Lung (tissue), 12 donors: ENCODE measurements around the gene MDFIC2. TPM values are rescaled to one million over a fixed set of nuclear protein-coding genes. Genes with fewer than 3 reads are reported as not detected.
"Not testable (repeated sequence)": the region's sequence is repeated elsewhere in the genome, so short reads cannot be mapped to it uniquely, and the experiment has no call there.

Experiments
- ATAC-seq: fragments of 200-7000 bp; cut with Tn5 transposase; one replicate; pipeline ENCODE4 v1.9.1; 2020; ENCODE audit warnings: moderate number of reproducible peaks; ENCODE audit not compliant: insufficient read depth, low FRiP score
- DNase-seq, 3 donors: peaks; one replicate each; pipeline ENCODE4 v3.0.0-alpha.2; 2013 to 2017
- H3K27ac ChIP-seq, 2 donors: one replicate each; pipeline ENCODE4 v1.5.1; 2013; ENCODE audit warnings: mild to moderate bottlenecking in 2 of 2, moderate library complexity in 2 of 2, control low read depth in 1 of 2, inconsistent platforms in 1 of 2, low read depth in 1 of 2, low read length in 1 of 2
- H3K27me3 ChIP-seq, 3 donors: one replicate each; pipeline ENCODE4 v1.5.1; 2013; ENCODE audit warnings: low read length in 2 of 3; ENCODE audit not compliant: control insufficient read depth in 3 of 3, insufficient read depth in 3 of 3
- H3K36me3 ChIP-seq, 4 donors: one replicate each; pipeline ENCODE4 v1.5.1; 2013; ENCODE audit warnings: low read length in 4 of 4, mild to moderate bottlenecking in 1 of 4, moderate library complexity in 1 of 4; ENCODE audit not compliant: control insufficient read depth in 4 of 4, insufficient read depth in 4 of 4
- H3K4me1 ChIP-seq, 5 donors: one replicate each; pipeline ENCODE4 v1.5.1; 2013; ENCODE audit warnings: low read length in 5 of 5, mild to moderate bottlenecking in 2 of 5, moderate library complexity in 1 of 5; ENCODE audit not compliant: control insufficient read depth in 5 of 5, insufficient read depth in 5 of 5
- H3K4me3 ChIP-seq: one replicate; pipeline ENCODE4 v1.5.1; 2013; ENCODE audit warnings: mild to moderate bottlenecking, control low read depth, moderate library complexity
- H3K9ac ChIP-seq, 2 donors: one replicate each; pipeline ENCODE4 v1.5.1; 2013; ENCODE audit warnings: low read length in 2 of 2, control low read depth in 1 of 2; ENCODE audit not compliant: insufficient read depth in 1 of 2
- H3K9me3 ChIP-seq, 4 donors: one replicate each; pipeline ENCODE4 v1.5.1; 2013; ENCODE audit warnings: low read length in 3 of 4, mild to moderate bottlenecking in 1 of 4, moderate library complexity in 1 of 4; ENCODE audit not compliant: control insufficient read depth in 4 of 4, insufficient read depth in 3 of 4
- CTCF ChIP-seq: IDR thresholded peaks from 2 replicates; pipeline ENCODE4 v1.5.1; 2012; ENCODE audit warnings: mild to moderate bottlenecking; ENCODE audit errors: control extremely low read depth, extremely low read depth
- WGBS, 2 donors: extraction: QIAGEN DNeasy Blood & Tissue Kit; methylation state at CpG; one replicate each; pipeline ENCODE4 v1.1.7; 2013; 5-methylcytosine and 5-hydroxymethylcytosine counted together
- polyA plus RNA-seq, 2 donors: library from polyadenylated mRNA; stranded (reverse); fragments of 200-250 nt; gene quantifications; one replicate each; pipeline ENCODE4 v1.2.1, GENCODE V29; 2013
- total RNA-seq, 2 donors: library from RNA; depleted of rRNA in 1 of 2; stranded (reverse); fragments of >200 nt in 1 of 2; gene quantifications; one replicate each; pipeline ENCODE4 v1.2.1, GENCODE V29; 2014 to 2021
- donor health status: control.
- donor health status: control.
- donor health status: Bipolar disorder and iron deficiency.
- donor health status: healthy.
- donor health status: DM: yes; HTN: yes; CAD: no.

Gene MDFIC2
- total and polyA plus RNA-seq, 4 donors: not detected

GRCh38 chr3:70225146-70225545 is 87.3 kb downstream of the MDFIC2 start:
- TF ChIP-seq CTCF: no peak
- H3K9me3 ChIP-seq: no peaks in the 10 kb centered on the region
- H3K27ac ChIP-seq: no peak overlapping the region
- ATAC-seq (no peak), DNase-seq (no peak)
- no peak overlapping the region for H3K4me3 ChIP-seq
- no peaks in the 10 kb centered on the region for H3K4me1 ChIP-seq
- WGBS, 2 donors: 74 to 78% methylated on average over 3 of the region's 3 CpGs
- no peaks in the 10 kb centered on the region for H3K36me3 ChIP-seq
- H3K27me3 ChIP-seq: peaks cover 0 to 5% (median 0%) of the 10 kb centered on the region in 3 donors
- H3K9ac ChIP-seq: no peak overlapping the region

GRCh38 chr3:70224337-70224736 is 88.1 kb downstream of the MDFIC2 start:
- no peaks in the 10 kb centered on the region for H3K9me3 ChIP-seq
- DNase-seq: no peak
- H3K9ac ChIP-seq: no peak overlapping the region
- TF ChIP-seq CTCF: no peak
- no peaks in the 10 kb centered on the region for H3K4me1 ChIP-seq
- WGBS, 2 donors: 78 to 79% methylated on average over 5 of the region's 5 CpGs
- peaks cover 0 to 5% (median 0%) of the 10 kb centered on the region in 3 donors for H3K27me3 ChIP-seq
- ATAC-seq: no peak
- no peak overlapping the region for H3K4me3 ChIP-seq
- no peaks in the 10 kb centered on the region for H3K36me3 ChIP-seq
- no peak overlapping the region for H3K27ac ChIP-seq

- 72 to 80% methylated on average over 3 of the region's 3 CpGs for WGBS, 2 donors
- no peak for TF ChIP-seq CTCF
- no peak overlapping the region for H3K27ac ChIP-seq
- peaks cover 0 to 3% (median 2%) of the 10 kb centered on the region in 3 donors for H3K27me3 ChIP-seq
- H3K36me3 ChIP-seq: no peaks in the 10 kb centered on the region
- H3K9ac ChIP-seq: no peak overlapping the region
- H3K4me3 ChIP-seq: no peak overlapping the region
- DNase-seq: no peak
- no peaks in the 10 kb centered on the region for H3K4me1 ChIP-seq
- H3K9me3 ChIP-seq: no peaks in the 10 kb centered on the region
- no peak for ATAC-seq
Observed at GRCh38 chr3:70218471-70218870, 94.0 kb downstream of the MDFIC2 start.

- H3K9me3 ChIP-seq, H3K27me3 ChIP-seq, H3K4me1 ChIP-seq, H3K36me3 ChIP-seq, H3K27ac ChIP-seq, H3K4me3 ChIP-seq, DNase-seq, ATAC-seq, H3K9ac ChIP-seq: not testable (repeated sequence)
Observed at GRCh38 chr3:70211274-70211673, 101.2 kb downstream of the MDFIC2 start.
